ENCODE measurements around the gene EIF4E1B.

DNA sequence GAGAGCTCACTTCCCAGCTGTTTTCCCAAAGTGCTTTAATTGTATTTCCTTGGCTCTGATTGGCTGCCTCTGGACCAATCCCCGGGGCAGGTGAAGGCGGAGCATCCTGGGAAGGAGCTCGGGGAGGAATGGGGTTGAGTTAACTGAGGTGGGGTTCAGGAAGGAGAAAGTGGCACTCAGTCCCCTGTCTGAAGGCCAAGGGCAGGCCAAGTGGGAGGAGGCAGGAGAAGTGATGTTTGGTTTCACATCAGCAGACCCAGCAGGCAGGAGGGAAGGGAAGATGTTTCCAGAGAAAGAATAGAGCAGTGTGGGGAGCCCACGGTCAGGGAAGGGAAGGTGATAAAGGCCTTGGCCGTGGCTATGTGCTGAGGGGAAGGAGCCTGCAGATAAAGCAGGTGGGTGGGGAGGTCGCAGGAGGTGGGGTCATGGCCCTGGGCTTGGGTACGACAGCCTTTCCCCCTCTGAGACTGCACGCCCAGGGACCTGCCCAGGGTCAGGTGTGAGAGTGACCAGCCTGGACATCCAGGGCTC, 19.9 kb downstream of the EIF4E1B start:
- no peak for TF ChIP-seq SNAI2 (CRISPR knock-in tag; IDR thresholded peaks at IDR 0.05)
- TF ChIP-seq ISL1 (CRISPR knock-in tag; IDR thresholded peaks at IDR 0.05) = no peak
- TF ChIP-seq ARNTL (CRISPR knock-in tag; IDR thresholded peaks at IDR 0.05; ENCODE audit: borderline replicate concordance, low read depth) = no peak
- no peak for TF ChIP-seq ZFP30 (CRISPR knock-in tag; IDR thresholded peaks at IDR 0.05)
- no peak for TF ChIP-seq BACH2 (CRISPR knock-in tag; IDR thresholded peaks at IDR 0.05; ENCODE audit: borderline replicate concordance)
- TF ChIP-seq ZNF565 (CRISPR knock-in tag; conservative IDR thresholded peaks at IDR 0.05; ENCODE audit: low read depth) = no peak
- no peak for TF ChIP-seq GLIS3 (CRISPR knock-in tag; IDR thresholded peaks at IDR 0.05)
- no peak for TF ChIP-seq PPARA (CRISPR knock-in tag; IDR thresholded peaks at IDR 0.05; ENCODE audit: borderline replicate concordance)
- peak; percentile 73 for TF ChIP-seq ZNF70 (CRISPR knock-in tag; IDR thresholded peaks at IDR 0.05)
- TF ChIP-seq, protein P1, sequence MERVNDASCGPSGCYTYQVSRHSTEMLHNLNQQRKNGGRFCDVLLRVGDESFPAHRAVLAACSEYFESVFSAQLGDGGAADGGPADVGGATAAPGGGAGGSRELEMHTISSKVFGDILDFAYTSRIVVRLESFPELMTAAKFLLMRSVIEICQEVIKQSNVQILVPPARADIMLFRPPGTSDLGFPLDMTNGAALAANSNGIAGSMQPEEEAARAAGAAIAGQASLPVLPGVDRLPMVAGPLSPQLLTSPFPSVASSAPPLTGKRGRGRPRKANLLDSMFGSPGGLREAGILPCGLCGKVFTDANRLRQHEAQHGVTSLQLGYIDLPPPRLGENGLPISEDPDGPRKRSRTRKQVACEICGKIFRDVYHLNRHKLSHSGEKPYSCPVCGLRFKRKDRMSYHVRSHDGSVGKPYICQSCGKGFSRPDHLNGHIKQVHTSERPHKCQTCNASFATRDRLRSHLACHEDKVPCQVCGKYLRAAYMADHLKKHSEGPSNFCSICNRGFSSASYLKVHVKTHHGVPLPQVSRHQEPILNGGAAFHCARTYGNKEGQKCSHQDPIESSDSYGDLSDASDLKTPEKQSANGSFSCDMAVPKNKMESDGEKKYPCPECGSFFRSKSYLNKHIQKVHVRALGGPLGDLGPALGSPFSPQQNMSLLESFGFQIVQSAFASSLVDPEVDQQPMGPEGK (CRISPR knock-in tag; IDR thresholded peaks at IDR 0.05; ENCODE audit: borderline replicate concordance) = no peak
- TF ChIP-seq, protein P2, sequence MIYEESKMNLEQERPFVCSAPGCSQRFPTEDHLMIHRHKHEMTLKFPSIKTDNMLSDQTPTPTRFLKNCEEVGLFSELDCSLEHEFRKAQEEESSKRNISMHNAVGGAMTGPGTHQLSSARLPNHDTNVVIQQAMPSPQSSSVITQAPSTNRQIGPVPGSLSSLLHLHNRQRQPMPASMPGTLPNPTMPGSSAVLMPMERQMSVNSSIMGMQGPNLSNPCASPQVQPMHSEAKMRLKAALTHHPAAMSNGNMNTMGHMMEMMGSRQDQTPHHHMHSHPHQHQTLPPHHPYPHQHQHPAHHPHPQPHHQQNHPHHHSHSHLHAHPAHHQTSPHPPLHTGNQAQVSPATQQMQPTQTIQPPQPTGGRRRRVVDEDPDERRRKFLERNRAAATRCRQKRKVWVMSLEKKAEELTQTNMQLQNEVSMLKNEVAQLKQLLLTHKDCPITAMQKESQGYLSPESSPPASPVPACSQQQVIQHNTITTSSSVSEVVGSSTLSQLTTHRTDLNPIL (CRISPR knock-in tag; IDR thresholded peaks at IDR 0.05; ENCODE audit: low read depth) = no peak
- no peak for TF ChIP-seq TOX (CRISPR knock-in tag; IDR thresholded peaks at IDR 0.05; ENCODE audit: borderline replicate concordance)
